Mucosa of rectum (tissue), 2 donors: ENCODE data around the gene CHN2.
"Not testable (repeated sequence)": the region's sequence is repeated elsewhere in the genome, so short reads cannot be mapped to it uniquely, and the experiment has no call there.

ENCODE experiments used
- H3K27ac ChIP-seq, 2 donors: one replicate each; pipeline ENCODE4 v1.7.0; 2013; ENCODE audit warnings: inconsistent platforms in 2 of 2, low read depth in 2 of 2, low read length in 2 of 2
- H3K27me3 ChIP-seq, 2 donors: one replicate each; pipeline ENCODE4 v1.7.0; 2013; ENCODE audit warnings: low read length in 2 of 2; ENCODE audit not compliant: control insufficient read depth in 2 of 2, insufficient read depth in 2 of 2
- H3K36me3 ChIP-seq, 2 donors: one replicate each; pipeline ENCODE4 v1.7.0; 2013; ENCODE audit warnings: low read length in 2 of 2; ENCODE audit not compliant: control insufficient read depth in 2 of 2, insufficient read depth in 2 of 2
- H3K4me1 ChIP-seq, 2 donors: one replicate each; pipeline ENCODE4 v1.7.0; 2013; ENCODE audit warnings: low read length in 2 of 2, mild to moderate bottlenecking in 1 of 2; ENCODE audit not compliant: control insufficient read depth in 2 of 2, insufficient read depth in 2 of 2
- H3K4me3 ChIP-seq, 2 donors: one replicate each; pipeline ENCODE4 v1.7.0; 2013; ENCODE audit warnings: low read length in 2 of 2
- H3K9ac ChIP-seq, 2 donors: one replicate each; pipeline ENCODE4 v1.7.0; 2013; ENCODE audit warnings: low read length in 2 of 2, low read depth in 1 of 2, mild to moderate bottlenecking in 1 of 2
- H3K9me3 ChIP-seq, 2 donors: one replicate each; pipeline ENCODE4 v1.7.0; 2013; ENCODE audit warnings: low read length in 2 of 2; ENCODE audit not compliant: control insufficient read depth in 2 of 2
- donor health status: healthy.
- donor health status: Normal muscosa, but diverticular disease.

CHN2 gene

DNA sequence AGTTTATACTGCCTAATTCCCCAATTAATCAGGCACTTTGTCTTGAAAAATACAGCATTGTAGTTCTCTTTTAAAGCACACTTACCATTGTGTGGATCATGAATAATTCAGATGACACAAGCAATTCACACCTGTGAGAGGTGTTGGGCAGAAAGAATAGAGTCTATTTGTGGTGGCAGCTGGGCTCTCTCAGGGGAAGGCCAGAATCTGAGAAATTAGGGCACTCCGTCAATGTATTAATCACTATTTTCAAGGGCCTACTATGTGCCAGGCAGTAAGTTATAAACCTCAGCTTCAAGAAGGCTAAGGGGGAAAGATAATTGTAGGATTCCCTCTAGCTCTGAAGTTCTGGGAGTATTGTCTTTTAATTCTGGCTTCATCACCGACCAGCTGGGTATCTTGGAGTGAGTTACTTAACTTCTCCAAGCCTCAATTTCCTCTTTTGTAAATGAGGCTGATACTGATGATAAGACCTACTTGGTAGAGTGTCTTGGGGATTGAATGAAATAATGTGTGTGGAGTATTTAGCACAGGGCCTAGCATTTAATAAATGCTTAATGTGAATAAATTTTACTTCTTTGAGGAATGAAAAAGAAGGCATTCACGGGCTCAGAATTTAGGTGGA is 2.5 kb downstream of the CHN2 start:
- H3K9ac ChIP-seq, result no peak overlapping the region
- no peak overlapping the region for H3K27ac ChIP-seq
- H3K4me1 ChIP-seq, result peaks cover 3 to 14% of the 10 kb centered on the region in 2 donors
- no peaks in the 10 kb centered on the region for H3K36me3 ChIP-seq
- H3K27me3 ChIP-seq, result no peaks in the 10 kb centered on the region
- no peak overlapping the region for H3K4me3 ChIP-seq
- H3K9me3 ChIP-seq, result no peaks in the 10 kb centered on the region

GRCh38 chr7:29197916-29198315 is 3.3 kb downstream of the CHN2 start:
- Histone ChIP-seq H3K27ac (no peak overlapping the region), H3K36me3 (no peaks in the 10 kb centered on the region), H3K4me3 (no peak overlapping the region)

GRCh38 chr7:29199776-29200175 is 5.2 kb downstream of the CHN2 start:
- Histone ChIP-seq H3K27ac (no peak overlapping the region), H3K4me1 (peaks cover 7 to 23% of the 10 kb centered on the region in 2 donors), H3K27me3 (no peaks in the 10 kb centered on the region), H3K4me3 (no peak overlapping the region), H3K9ac (no peak overlapping the region), H3K36me3 (no peaks in the 10 kb centered on the region), H3K9me3 (no peaks in the 10 kb centered on the region)

More at GRCh38 chr7:29197916-29198315, 3.3 kb downstream of the CHN2 start:
- H3K9me3 ChIP-seq, result no peaks in the 10 kb centered on the region
- H3K4me1 ChIP-seq, result peaks cover 6 to 20% of the 10 kb centered on the region in 2 donors
- H3K9ac ChIP-seq, result no peak overlapping the region
- no peaks in the 10 kb centered on the region for H3K27me3 ChIP-seq

DNA sequence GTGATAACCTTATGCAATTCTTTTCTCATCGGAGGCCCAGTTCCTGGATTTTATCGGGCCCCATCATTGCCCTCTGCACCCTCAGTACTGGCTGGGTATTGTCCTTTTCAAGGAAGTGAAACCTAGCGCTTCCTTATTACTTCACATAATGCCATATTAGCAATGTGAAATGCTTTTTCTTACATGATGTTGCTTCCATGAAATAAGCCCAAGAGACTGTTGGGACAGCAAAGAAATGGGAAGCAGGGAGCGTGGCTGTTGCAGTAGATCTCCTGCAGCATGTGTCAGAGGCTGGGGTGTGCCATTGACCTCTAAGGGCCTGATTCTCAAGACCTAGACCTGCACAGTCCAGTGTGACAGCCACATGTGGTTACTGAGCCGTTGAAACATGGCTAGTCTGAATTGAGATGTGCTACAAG is 8.1 kb downstream of the CHN2 start:
- H3K9ac ChIP-seq, result no peak overlapping the region
- peaks cover 3 to 12% of the 10 kb centered on the region in 2 donors for H3K4me1 ChIP-seq
- H3K9me3 ChIP-seq, result no peaks in the 10 kb centered on the region
- H3K36me3 ChIP-seq, result no peaks in the 10 kb centered on the region
- H3K27ac ChIP-seq, result peak overlapping the region; percentile 5 to 64
- H3K27me3 ChIP-seq, result no peaks in the 10 kb centered on the region
- H3K4me3 ChIP-seq, result no peak overlapping the region

DNA sequence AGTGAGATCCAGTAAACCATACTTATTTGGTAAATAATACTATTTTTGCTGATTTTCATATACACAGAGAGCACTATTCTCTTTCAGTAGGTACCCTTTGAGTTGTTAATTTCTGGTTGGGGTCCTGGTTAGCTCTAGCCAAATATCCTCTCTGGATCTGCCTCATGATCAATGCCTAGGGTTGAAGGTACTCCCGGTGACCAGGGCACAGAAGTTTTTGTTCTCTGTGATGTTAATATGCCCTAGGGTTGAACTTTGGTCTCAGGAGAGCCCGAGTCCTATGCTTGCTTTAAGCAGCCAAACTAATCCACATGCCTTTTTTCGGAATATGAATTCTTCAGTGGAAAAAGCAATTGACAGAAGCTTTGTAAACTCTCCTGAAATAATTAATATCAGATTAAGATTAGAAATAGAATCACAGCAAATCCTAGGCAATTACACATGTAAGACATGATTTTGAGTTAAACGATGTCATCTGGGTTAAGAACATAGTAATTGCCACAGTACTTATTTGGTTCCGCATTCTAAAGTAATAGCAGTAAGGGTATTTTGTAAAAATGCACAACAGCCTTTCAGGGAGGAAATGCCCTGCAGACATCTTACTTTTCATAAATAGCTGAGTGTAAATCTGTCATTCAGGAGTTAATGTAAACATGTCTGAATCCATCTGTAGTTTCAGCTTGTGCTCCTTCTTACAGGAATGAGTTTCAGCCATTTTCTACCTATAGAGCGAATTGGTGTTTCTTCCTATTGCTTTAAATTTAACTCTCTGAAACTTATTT is 10.1 kb downstream of the CHN2 start:
- Histone ChIP-seq H3K36me3 (no peaks in the 10 kb centered on the region), H3K9me3 (no peaks in the 10 kb centered on the region), H3K9ac (no peak overlapping the region), H3K27ac (no peak overlapping the region), H3K4me3 (no peak overlapping the region), H3K27me3 (no peaks in the 10 kb centered on the region), H3K4me1 (peaks cover 7 to 15% of the 10 kb centered on the region in 2 donors)

- H3K9me3 ChIP-seq, result no peaks in the 10 kb centered on the region
- no peak overlapping the region for H3K27ac ChIP-seq
- peaks cover 7 to 13% of the 10 kb centered on the region in 2 donors for H3K4me1 ChIP-seq
- no peaks in the 10 kb centered on the region for H3K36me3 ChIP-seq
- no peak overlapping the region for H3K9ac ChIP-seq
- no peak overlapping the region for H3K4me3 ChIP-seq
- no peaks in the 10 kb centered on the region for H3K27me3 ChIP-seq
These were observed 12.7 kb downstream of the CHN2 start for GRCh38 chr7:29207162-29207801.

DNA sequence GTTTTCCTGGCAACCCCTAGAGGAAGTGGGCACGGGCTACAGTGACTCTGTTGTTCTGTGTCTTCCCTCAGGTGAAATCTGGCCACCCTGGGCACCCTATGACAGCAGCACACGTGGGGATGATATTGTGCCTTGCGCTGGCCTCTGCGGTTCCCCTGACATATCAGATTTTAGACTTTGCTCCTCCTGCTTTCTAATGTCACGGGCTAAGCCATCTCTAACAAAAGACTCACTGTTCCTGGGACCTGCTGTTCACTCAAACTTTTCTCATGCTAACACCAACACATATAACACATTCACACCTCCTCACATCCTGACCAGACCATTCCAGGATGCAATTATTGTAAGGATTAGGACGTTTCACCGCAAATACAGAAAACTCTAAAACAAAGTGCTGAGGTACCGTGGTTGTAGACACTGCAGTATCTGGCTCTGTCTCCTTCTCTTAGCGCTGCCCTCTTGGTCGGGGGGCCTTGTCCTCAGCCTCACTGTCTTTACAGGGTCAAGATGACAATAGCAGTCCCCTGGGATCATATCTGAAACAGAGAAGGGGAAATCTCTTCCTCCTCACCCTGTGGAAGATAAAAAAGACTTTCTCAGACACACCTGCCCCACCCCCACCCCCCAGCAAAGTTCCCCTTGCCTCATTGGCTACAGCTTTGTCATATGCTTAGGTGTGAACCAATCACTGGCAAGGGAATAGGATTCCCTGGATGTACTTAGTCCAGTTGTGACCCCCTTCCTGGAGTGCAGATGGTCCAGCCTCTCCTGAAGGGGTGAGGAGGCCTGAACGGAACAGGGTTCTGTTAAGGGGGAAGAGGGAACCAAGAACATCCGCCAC is 14.1 kb downstream of the CHN2 start:
- no peak overlapping the region for H3K27ac ChIP-seq
- no peaks in the 10 kb centered on the region for H3K36me3 ChIP-seq
- H3K9ac ChIP-seq, result no peak overlapping the region
- H3K9me3 ChIP-seq, result no peaks in the 10 kb centered on the region
- peaks cover 4 to 9% of the 10 kb centered on the region in 2 donors for H3K4me1 ChIP-seq
- no peak overlapping the region for H3K4me3 ChIP-seq
- no peaks in the 10 kb centered on the region for H3K27me3 ChIP-seq

- Histone ChIP-seq H3K4me1 (peaks cover 4 to 6% of the 10 kb centered on the region in 2 donors), H3K36me3 (no peaks in the 10 kb centered on the region), H3K9ac (no peak overlapping the region), H3K4me3 (no peak overlapping the region), H3K27ac (no peak overlapping the region), H3K9me3 (no peaks in the 10 kb centered on the region), H3K27me3 (no peaks in the 10 kb centered on the region)
These were observed 15.2 kb downstream of the CHN2 start for GRCh38 chr7:29209745-29210144.

GRCh38 chr7:29212736-29213135 is 18.2 kb downstream of the CHN2 start:
- H3K9me3 ChIP-seq, H3K4me3 ChIP-seq, H3K36me3 ChIP-seq, H3K27me3 ChIP-seq, H3K27ac ChIP-seq, H3K4me1 ChIP-seq, H3K9ac ChIP-seq: not testable (repeated sequence)
